Activated CD4-positive, alpha-beta T cell treated with anti-CD3 and anti-CD28 coated beads, Interleukin-2, amount 10 ng/mL, durations not matched to agents 24 days and 14 days (primary cell): ENCODE measurements around the gene CCDC117. TPM values are rescaled to one million over a fixed set of nuclear protein-coding genes. Genes with fewer than 3 reads are reported as not detected.
A peak's percentile ranks its signal among the peaks of the same experiment; 100 is the strongest.
"Not testable (repeated sequence)": the region's sequence is repeated elsewhere in the genome, so short reads cannot be mapped to it uniquely, and the experiment has no call there.

Experiments
- DNase-seq: peaks from one replicate; pipeline ENCODE4 v3.0.0; 2022
- H3K27ac Mint-ChIP-seq: one replicate; pipeline ENCODE4 v1.8.0; 2022; ENCODE audit warnings: mild to moderate bottlenecking, mixed read lengths
- H3K27me3 Mint-ChIP-seq: one replicate; pipeline ENCODE4 v1.8.0; 2022; ENCODE audit warnings: mixed read lengths
- H3K36me3 Mint-ChIP-seq: one replicate; pipeline ENCODE4 v1.8.0; 2022; ENCODE audit warnings: low read depth, mild to moderate bottlenecking, mixed read lengths
- H3K4me1 Mint-ChIP-seq: one replicate; pipeline ENCODE4 v1.8.0; 2021; ENCODE audit warnings: mixed read lengths
- H3K4me3 Mint-ChIP-seq: one replicate; pipeline ENCODE4 v1.8.0; 2022; ENCODE audit warnings: mild to moderate bottlenecking, moderate library complexity, mixed read lengths
- H3K9me3 Mint-ChIP-seq: one replicate; pipeline ENCODE4 v1.8.0; 2021; ENCODE audit warnings: mixed read lengths
- intact Hi-C: fragments of 100-400 bp; cut with micrococcal nuclease; formaldehyde crosslinking; loops from one replicate; pipeline ENCODE4 v1.15.1; 2023
- total RNA-seq: library from RNA; stranded (reverse); gene quantifications from 2 replicates; pipeline ENCODE4 v1.2.3, GENCODE V29; 2022

Gene CCDC117
- 41.2 and 47.7 TPM in 2 replicates for total RNA-seq

GRCh38 chr22:28772633-28773460, at the start of gene CCDC117:
Gene CCDC117 (plus strand): TSS chr22:28772695. CDS start chr22:28772850, 155 bp downstream.
- H3K9me3 Mint-ChIP-seq, result no peaks in the 10 kb centered on the region
- peaks cover 22% of the 10 kb centered on the region for H3K4me1 Mint-ChIP-seq
- H3K4me3 Mint-ChIP-seq, result peak within 1 kb of the TSS; percentile 89
- DNase-seq, result peak; percentile 98
- peaks cover 4% of the 10 kb centered on the region for H3K27me3 Mint-ChIP-seq
- H3K36me3 Mint-ChIP-seq, result peaks cover 26% of the 10 kb centered on the region
- intact Hi-C loops, result loop anchor here (1.0 to 5.0 kb wide), 6 partner anchors 26 to 171 kb away; partner anchors contain the start of gene HSCB
- peak within 1 kb of the TSS; percentile 96 for H3K27ac Mint-ChIP-seq

- intact Hi-C loops, result no loop called here
- no peaks in the 10 kb centered on the region for H3K9me3 Mint-ChIP-seq
- H3K27me3 Mint-ChIP-seq, result no peaks in the 10 kb centered on the region
- no peak for DNase-seq
- H3K27ac Mint-ChIP-seq, result no peak overlapping the region
- no peak overlapping the region for H3K4me3 Mint-ChIP-seq
- H3K36me3 Mint-ChIP-seq, result peaks cover 45% of the 10 kb centered on the region
- H3K4me1 Mint-ChIP-seq, result peaks cover 2% of the 10 kb centered on the region
Observed at GRCh38 chr22:28728002-28728401, 44.5 kb upstream of the CCDC117 start.

GRCh38 chr22:28728621-28729313, 43.7 kb upstream of the CCDC117 start:
- DNase-seq, result no peak
- Mint-ChIP-seq H3K4me3 (no peak overlapping the region), H3K36me3 (peaks cover 46% of the 10 kb centered on the region), H3K27ac (no peak overlapping the region), H3K9me3 (no peaks in the 10 kb centered on the region), H3K4me1 (peaks cover 2% of the 10 kb centered on the region), H3K27me3 (no peaks in the 10 kb centered on the region)
- intact Hi-C loops, result no loop called here

GRCh38 chr22:28730179-28730578, 42.3 kb upstream of the CCDC117 start:
- no peaks in the 10 kb centered on the region for H3K27me3 Mint-ChIP-seq
- H3K36me3 Mint-ChIP-seq, result peaks cover 44% of the 10 kb centered on the region
- H3K27ac Mint-ChIP-seq, result peak overlapping the region; percentile 73

GRCh38 chr22:28734393-28734792, 38.1 kb upstream of the CCDC117 start:
- Mint-ChIP-seq H3K4me3 (no peak overlapping the region), H3K9me3 (no peaks in the 10 kb centered on the region), H3K27ac (no peak overlapping the region), H3K4me1 (peaks cover 2% of the 10 kb centered on the region), H3K36me3 (peaks cover 24% of the 10 kb centered on the region), H3K27me3 (no peaks in the 10 kb centered on the region)
- intact Hi-C loops, result no loop called here
- no peak for DNase-seq

More at GRCh38 chr22:28730179-28730578, 42.3 kb upstream of the CCDC117 start:
- H3K4me1 Mint-ChIP-seq, result peaks cover 2% of the 10 kb centered on the region
- no peak overlapping the region for H3K4me3 Mint-ChIP-seq
- intact Hi-C loops, result no loop called here
- H3K9me3 Mint-ChIP-seq, result no peaks in the 10 kb centered on the region
- no peak for DNase-seq

GRCh38 chr22:28736301-28737155, 36.0 kb upstream of the CCDC117 start:
- H3K9me3 Mint-ChIP-seq, result no peaks in the 10 kb centered on the region
- peaks cover 22% of the 10 kb centered on the region for H3K36me3 Mint-ChIP-seq
- no peak overlapping the region for H3K27ac Mint-ChIP-seq
- no peaks in the 10 kb centered on the region for H3K27me3 Mint-ChIP-seq
- peaks cover 8% of the 10 kb centered on the region for H3K4me1 Mint-ChIP-seq
- no peak for DNase-seq
- intact Hi-C loops, result no loop called here
- no peak overlapping the region for H3K4me3 Mint-ChIP-seq

GRCh38 chr22:28737701-28738100, 34.8 kb upstream of the CCDC117 start:
- H3K27me3 Mint-ChIP-seq, result no peaks in the 10 kb centered on the region
- DNase-seq, result no peak
- H3K4me3 Mint-ChIP-seq, result no peak overlapping the region
- peaks cover 14% of the 10 kb centered on the region for H3K4me1 Mint-ChIP-seq
- no peaks in the 10 kb centered on the region for H3K9me3 Mint-ChIP-seq
- H3K36me3 Mint-ChIP-seq, result peaks cover 21% of the 10 kb centered on the region
- H3K27ac Mint-ChIP-seq, result no peak overlapping the region
- intact Hi-C loops, result no loop called here

- H3K4me3 Mint-ChIP-seq, DNase-seq, H3K27me3 Mint-ChIP-seq, H3K27ac Mint-ChIP-seq, intact Hi-C loops, H3K9me3 Mint-ChIP-seq: not testable (repeated sequence)
- H3K36me3 Mint-ChIP-seq, result peaks cover 13% of the 10 kb centered on the region
- peaks cover 24% of the 10 kb centered on the region for H3K4me1 Mint-ChIP-seq
Observed at GRCh38 chr22:28738876-28739275, 33.6 kb upstream of the CCDC117 start.

- Mint-ChIP-seq H3K27me3 (no peaks in the 10 kb centered on the region), H3K4me1 (peaks cover 25% of the 10 kb centered on the region), H3K36me3 (peaks cover 19% of the 10 kb centered on the region), H3K4me3 (peak overlapping the region; percentile 92), H3K27ac (peak overlapping the region; percentile 86), H3K9me3 (no peaks in the 10 kb centered on the region)
- intact Hi-C loops, result loop anchor here (1.0 to 5.0 kb wide), 2 partner anchors 168 to 824 kb away; partner anchors contain the start of gene PITPNB
- DNase-seq, result no peak
Observed at GRCh38 chr22:28741200-28741784, 31.2 kb upstream of the CCDC117 start.

- intact Hi-C loops, result loop anchor here (1.0 to 5.0 kb wide), 5 partner anchors 30 to 825 kb away; partner anchors contain the start of genes CCDC117, PITPNB and XBP1
- peaks cover 25% of the 10 kb centered on the region for H3K4me1 Mint-ChIP-seq
- H3K27ac Mint-ChIP-seq, result peak within 1 kb of the TSS; percentile 86
- peaks cover 20% of the 10 kb centered on the region for H3K36me3 Mint-ChIP-seq
- no peaks in the 10 kb centered on the region for H3K9me3 Mint-ChIP-seq
- H3K27me3 Mint-ChIP-seq, result no peaks in the 10 kb centered on the region
- peak within 1 kb of the TSS; percentile 92 for H3K4me3 Mint-ChIP-seq
- peak; percentile 99 for DNase-seq
Observed at GRCh38 chr22:28741785-28742561, 30.5 kb upstream of the CCDC117 start, which contains the start of the genes CHEK2 and HSCB. Gene CHEK2 (minus strand): TSS chr22:28741820. CDS start chr22:28734721, 7,099 bp downstream. Gene HSCB (plus strand): TSS chr22:28742039. CDS start chr22:28742096, 57 bp downstream.

- no peak for DNase-seq
- Mint-ChIP-seq H3K4me3 (peak overlapping the region; percentile 92), H3K27me3 (no peaks in the 10 kb centered on the region), H3K4me1 (peaks cover 25% of the 10 kb centered on the region), H3K27ac (peak overlapping the region; percentile 86), H3K36me3 (peaks cover 24% of the 10 kb centered on the region), H3K9me3 (no peaks in the 10 kb centered on the region)
- intact Hi-C loops, result loop anchor here (1.0 to 5.0 kb wide), 4 partner anchors 30 to 825 kb away; partner anchors contain the start of genes CCDC117, PITPNB and XBP1
Observed at GRCh38 chr22:28742562-28742962, 29.9 kb upstream of the CCDC117 start.

- H3K36me3 Mint-ChIP-seq, result peaks cover 29% of the 10 kb centered on the region
- no peaks in the 10 kb centered on the region for H3K9me3 Mint-ChIP-seq
- H3K4me3 Mint-ChIP-seq, result peak overlapping the region; percentile 92
- intact Hi-C loops, result loop anchor here (5.0 kb wide), 1 partner anchor 827 kb away; the partner anchor contains the start of gene PITPNB
- peaks cover 28% of the 10 kb centered on the region for H3K4me1 Mint-ChIP-seq
- no peak overlapping the region for H3K27ac Mint-ChIP-seq
- no peak for DNase-seq
- no peaks in the 10 kb centered on the region for H3K27me3 Mint-ChIP-seq
Observed at GRCh38 chr22:28743852-28744251, 28.6 kb upstream of the CCDC117 start.
